Right ventricle myocardium superior (tissue), 1 donor: Measurements from ENCODE around the gene NSG1. TPM values are rescaled to one million over a fixed set of nuclear protein-coding genes. Genes with fewer than 3 reads are reported as not detected.

ENCODE experiments used
- ATAC-seq: fragments of 200-7000 bp; cut with Tn5 transposase; one replicate; pipeline ENCODE4 v1.9.1; 2020; ENCODE audit warnings: mild to moderate bottlenecking; ENCODE audit not compliant: poor library complexity
- DNase-seq: peaks from one replicate; pipeline ENCODE4 v3.0.0-alpha.2; 2020
- intact Hi-C: fragments of 100-400 bp; cut with DNase I; formaldehyde crosslinking; loops from one replicate; pipeline ENCODE4 v1.11.2; 2022
- total RNA-seq: library from RNA; stranded (reverse); fragmentation: NEBNext Ultra II Directional; extraction: Animal tissue kit (Norgen Biotek cat#: 25700); gene quantifications from one replicate; pipeline ENCODE4 v1.2.1, GENCODE V29; 2021
- donor health status: DM: no; HTN: yes; CAD: no; lungs with severe emphysema.

The NSG1 gene
- total RNA-seq, 1 donor from 2014 or later = 6.8 TPM

- DNase-seq (no peak), ATAC-seq (no peak)
- intact Hi-C loops = no loop called here
Measured at GRCh38 chr4:4425119-4425690, 38.3 kb downstream of the NSG1 start.

- intact Hi-C loops = no loop called here
- DNase-seq (no peak), ATAC-seq (peak; percentile 63)
Measured at GRCh38 chr4:4425696-4426095, 38.8 kb downstream of the NSG1 start.

- intact Hi-C loops = no loop called here
- ATAC-seq (no peak), DNase-seq (no peak)
Measured at GRCh38 chr4:4426511-4427120, 39.7 kb downstream of the NSG1 start.

- intact Hi-C loops = no loop called here
- ATAC-seq = no peak
- no peak for DNase-seq
Measured at GRCh38 chr4:4427121-4427870, 40.4 kb downstream of the NSG1 start.

- no peak for ATAC-seq
- intact Hi-C loops = no loop called here
- no peak for DNase-seq
Measured at GRCh38 chr4:4427886-4428285, 41.0 kb downstream of the NSG1 start.

DNA sequence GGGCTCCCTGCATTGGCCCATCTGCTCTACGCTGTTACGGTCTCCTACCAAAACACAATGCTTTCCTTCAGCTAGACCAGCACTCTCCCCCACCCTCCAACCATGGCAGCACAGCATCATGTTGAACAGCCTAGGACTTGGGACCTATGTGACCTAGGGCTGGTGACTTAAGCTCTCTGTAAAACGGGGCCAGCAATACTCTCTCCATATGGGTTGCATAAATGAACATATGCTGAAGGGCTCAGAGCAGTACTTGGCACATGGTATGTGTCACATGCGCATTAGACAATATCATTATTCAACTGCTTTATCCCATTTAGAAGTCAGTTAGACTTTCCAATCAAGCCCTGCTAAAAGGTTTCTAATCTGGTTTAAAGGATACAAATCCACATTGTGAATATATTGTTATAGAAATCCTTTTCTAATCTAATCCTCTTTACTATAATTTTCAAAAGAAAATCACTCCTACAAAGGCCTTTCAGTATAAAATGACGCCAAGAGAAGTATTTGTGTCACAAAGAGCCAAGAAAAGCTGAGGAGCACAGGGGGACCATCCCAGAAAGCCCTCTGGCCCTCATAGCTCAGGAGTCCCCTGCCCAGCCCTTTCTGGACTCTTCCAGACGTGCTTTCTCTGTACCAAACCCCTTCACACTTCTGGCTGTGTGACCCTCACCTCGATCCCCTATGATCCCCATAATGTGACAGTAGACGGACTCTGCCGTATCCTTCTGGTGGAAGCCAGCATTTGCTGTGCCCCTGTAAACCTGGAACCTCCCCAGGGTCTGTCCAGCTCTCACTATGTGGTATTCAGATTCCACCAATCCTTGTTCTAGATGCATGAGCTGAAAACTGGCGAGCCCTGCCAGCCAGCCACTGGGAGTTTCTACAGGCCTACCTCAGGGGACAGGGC is 42.3 kb downstream of the NSG1 start:
- DNase-seq = no peak
- ATAC-seq = no peak
- intact Hi-C loops = no loop called here

- peak; percentile 60 for ATAC-seq
- no peak for DNase-seq
- intact Hi-C loops = no loop called here
Measured at GRCh38 chr4:4430492-4431195, 43.7 kb downstream of the NSG1 start.

GRCh38 chr4:4432341-4433125 is 45.6 kb downstream of the NSG1 start:
- no peak for DNase-seq
- intact Hi-C loops = no loop called here
- ATAC-seq = no peak

DNA sequence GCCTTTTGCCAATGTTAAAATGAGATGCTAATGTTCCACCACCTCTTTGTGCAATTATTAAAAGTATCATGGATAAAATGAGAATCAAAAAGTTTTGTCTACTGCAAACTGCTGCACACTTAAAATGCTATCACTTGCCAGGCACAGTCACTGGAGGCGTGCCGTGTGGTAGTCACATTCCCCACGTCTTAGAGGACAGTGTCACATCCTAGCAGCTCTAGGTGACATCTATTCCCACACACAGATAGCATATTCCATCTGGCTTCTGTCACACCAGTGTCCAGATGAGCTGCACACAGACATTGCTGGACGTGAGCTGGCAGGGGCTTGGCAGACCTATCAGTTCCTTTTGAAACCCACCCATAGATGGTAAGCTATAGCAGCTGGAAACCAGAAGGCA is 47.0 kb downstream of the NSG1 start:
- ATAC-seq (no peak), DNase-seq (no peak)
- intact Hi-C loops = no loop called here

- no peak for ATAC-seq
- DNase-seq = no peak
- intact Hi-C loops = no loop called here
Measured at GRCh38 chr4:4436244-4436823, 49.4 kb downstream of the NSG1 start.

DNA sequence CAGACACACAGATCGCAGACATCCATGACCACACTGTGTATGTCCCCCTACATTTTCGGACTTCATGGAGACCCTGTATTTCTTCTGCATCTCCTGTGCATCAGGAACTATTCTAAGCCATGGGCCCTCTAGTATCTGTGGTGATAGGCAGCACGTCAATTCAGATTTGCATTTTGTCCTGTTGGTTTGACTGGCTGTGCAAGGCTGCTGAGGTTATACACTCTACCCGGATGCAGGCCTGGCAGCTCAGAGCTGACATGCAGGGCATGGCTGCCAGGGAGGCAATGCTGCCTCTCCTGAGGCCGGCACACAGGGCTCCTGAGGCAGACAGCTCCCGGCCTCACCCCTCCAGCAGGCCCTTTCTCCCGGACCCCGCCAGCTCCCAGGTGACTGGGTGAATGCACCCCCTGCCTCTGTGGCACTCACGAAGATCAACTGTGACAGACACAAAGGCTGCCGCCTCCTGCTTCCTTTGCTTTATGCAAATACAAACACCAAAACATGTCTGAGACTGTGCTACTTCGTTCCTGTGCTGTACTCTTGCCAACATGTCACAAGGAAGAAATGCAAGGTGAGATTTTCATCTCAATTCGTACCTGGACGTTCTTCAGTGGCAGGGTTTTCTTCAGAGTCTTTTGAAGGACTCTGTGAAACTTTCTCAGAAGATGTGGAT is 51.0 kb downstream of the NSG1 start:
- ATAC-seq (no peak), DNase-seq (no peak)
- intact Hi-C loops = no loop called here

- intact Hi-C loops = no loop called here
- ATAC-seq (no peak), DNase-seq (no peak)
Measured at GRCh38 chr4:4438891-4439290, 52.0 kb downstream of the NSG1 start.

GRCh38 chr4:4439782-4440181 is 52.9 kb downstream of the NSG1 start:
- DNase-seq (no peak), ATAC-seq (no peak)
- intact Hi-C loops = no loop called here

DNA sequence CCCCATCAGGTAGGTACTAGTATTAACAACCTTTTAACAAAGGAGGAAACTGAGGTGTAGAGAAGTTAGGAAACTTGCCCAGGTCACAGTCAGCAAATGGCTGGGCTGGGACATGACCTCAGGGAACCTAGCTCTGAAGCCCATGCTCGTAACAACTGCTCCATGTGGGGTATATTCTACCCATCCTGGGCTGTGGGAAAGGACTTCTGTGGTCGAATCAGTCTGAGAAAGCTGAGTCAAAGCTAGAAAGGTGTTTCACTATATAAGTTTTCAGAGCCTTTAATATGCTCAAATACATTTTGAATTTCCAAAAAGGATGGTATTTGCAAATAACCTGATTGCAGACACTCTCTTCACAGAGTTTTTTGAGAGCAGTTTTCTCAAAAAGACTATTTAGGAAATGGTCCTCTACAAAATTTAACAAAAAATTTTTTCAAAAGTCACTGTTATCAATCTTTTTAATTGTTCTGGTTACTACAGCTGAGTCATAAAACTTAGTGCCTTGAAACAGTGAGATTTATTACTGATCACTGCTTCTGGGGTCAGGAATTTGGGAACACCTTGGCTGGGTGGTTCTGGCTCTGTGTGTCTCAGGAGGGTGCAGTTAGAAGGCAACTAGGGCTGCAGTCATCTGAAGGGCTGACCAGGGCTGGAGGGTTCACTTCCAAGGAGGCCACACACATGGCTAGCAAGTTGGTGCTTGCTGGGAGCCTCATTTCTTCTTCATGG is 53.6 kb downstream of the NSG1 start:
- intact Hi-C loops = no loop called here
- no peak for ATAC-seq
- no peak for DNase-seq

DNA sequence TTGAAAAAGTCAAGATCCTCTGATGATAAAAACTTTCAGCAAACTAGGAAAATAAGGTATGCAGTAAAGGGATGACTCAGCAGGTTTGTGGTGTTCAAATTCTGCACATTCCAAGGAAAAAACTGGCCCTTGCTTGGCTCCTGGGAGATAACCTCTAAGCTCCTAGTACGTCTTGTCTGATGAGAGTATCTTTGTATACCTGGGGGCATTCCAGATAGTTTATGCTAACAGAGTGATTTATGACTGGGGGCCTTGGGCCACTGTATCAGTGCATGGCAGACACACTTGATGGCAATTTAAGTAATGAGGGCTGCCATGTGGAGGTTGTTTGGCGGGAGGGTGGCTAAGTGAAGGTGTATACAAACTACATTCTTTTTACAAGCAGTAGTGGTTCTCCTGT is 56.9 kb downstream of the NSG1 start:
- no peak for ATAC-seq
- no peak for DNase-seq
- intact Hi-C loops = no loop called here

- no peak for ATAC-seq
- intact Hi-C loops = no loop called here
- no peak for DNase-seq
Measured at GRCh38 chr4:4446434-4446833, 59.5 kb downstream of the NSG1 start.
